Esophagus (tissue), 2 donors: ENCODE results near the gene ATL2. TPM values are rescaled to one million over a fixed set of nuclear protein-coding genes. Genes with fewer than 3 reads are reported as not detected.
A peak's percentile ranks its signal among the peaks of the same experiment; 100 is the strongest.
"Not testable (repeated sequence)": the region's sequence is repeated elsewhere in the genome, so short reads cannot be mapped to it uniquely, and the experiment has no call there.

ENCODE experiments used
- H3K27ac ChIP-seq, 2 donors: one replicate each; pipeline ENCODE4 v1.5.1; 2013; ENCODE audit warnings: low read depth in 2 of 2, mild to moderate bottlenecking in 2 of 2, inconsistent platforms in 1 of 2, low read length in 1 of 2, moderate library complexity in 1 of 2
- H3K27me3 ChIP-seq, 2 donors: one replicate each; pipeline ENCODE4 v1.6.1; 2013; ENCODE audit warnings: low read length in 2 of 2, control low read depth in 1 of 2, mild to moderate bottlenecking in 1 of 2; ENCODE audit not compliant: insufficient read depth in 2 of 2, control insufficient read depth in 1 of 2
- H3K36me3 ChIP-seq, 2 donors: one replicate each; pipeline ENCODE4 v1.6.1; 2013; ENCODE audit warnings: low read length in 1 of 2; ENCODE audit not compliant: control insufficient read depth in 2 of 2, insufficient read depth in 2 of 2
- H3K4me1 ChIP-seq, 2 donors: one replicate each; pipeline ENCODE4 v1.6.1; 2013; ENCODE audit warnings: low read length in 1 of 2; ENCODE audit not compliant: control insufficient read depth in 2 of 2, insufficient read depth in 2 of 2
- H3K4me3 ChIP-seq, 2 donors: one replicate each; pipeline ENCODE4 v1.5.1; 2013; ENCODE audit warnings: low read length in 2 of 2, mild to moderate bottlenecking in 2 of 2, low read depth in 1 of 2, moderate library complexity in 1 of 2
- H3K9me3 ChIP-seq, 2 donors: one replicate each; pipeline ENCODE4 v1.6.1; 2013; ENCODE audit warnings: mild to moderate bottlenecking in 2 of 2, low read depth in 1 of 2, low read length in 1 of 2, moderate library complexity in 1 of 2; ENCODE audit not compliant: control insufficient read depth in 2 of 2, insufficient read depth in 1 of 2
- WGBS, 2 donors: extraction: QIAGEN DNeasy Blood & Tissue Kit; methylation state at CpG; one replicate each; pipeline ENCODE4 v1.1.7; 2013; 5-methylcytosine and 5-hydroxymethylcytosine counted together
- polyA plus RNA-seq, 2 donors: library from polyadenylated mRNA; stranded (reverse); fragments of 200-250 nt; gene quantifications; one replicate each; pipeline ENCODE4 v1.2.3, GENCODE V29; 2013
- donor health status: healthy with polysubstance abuse.
- donor health status: Bipolar disorder and iron deficiency.

Gene ATL2
- polyA plus RNA-seq, 2 donors: 27.9 to 41.7 TPM

DNA sequence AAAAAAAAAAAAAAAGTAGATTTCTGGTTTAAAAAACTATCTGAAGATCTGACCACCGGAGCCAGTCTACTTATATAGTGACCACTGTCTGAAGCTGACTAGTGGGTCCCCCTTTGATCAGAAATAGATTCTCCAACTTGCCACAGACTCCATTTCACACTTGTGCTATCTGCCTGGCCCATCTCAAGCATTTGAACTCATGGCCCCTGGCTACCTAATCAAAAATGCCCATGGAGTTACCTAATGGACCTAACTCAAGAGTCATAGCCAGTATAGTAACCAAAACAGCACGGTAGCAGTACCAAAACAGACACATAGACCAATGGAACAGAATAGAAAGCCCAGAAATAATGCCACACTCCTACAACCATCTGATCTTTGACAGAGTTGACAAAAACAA is 17.0 kb upstream of the ATL2 start:
- Histone ChIP-seq H3K4me3 (no peak overlapping the region), H3K9me3 (no peaks in the 10 kb centered on the region), H3K27me3 (no peaks in the 10 kb centered on the region), H3K27ac (no peak overlapping the region), H3K4me1 (no peaks in the 10 kb centered on the region), H3K36me3 (no peaks in the 10 kb centered on the region)
- WGBS, 2 donors: 93 to 97% methylated on average over 2 of the region's 2 CpGs

DNA sequence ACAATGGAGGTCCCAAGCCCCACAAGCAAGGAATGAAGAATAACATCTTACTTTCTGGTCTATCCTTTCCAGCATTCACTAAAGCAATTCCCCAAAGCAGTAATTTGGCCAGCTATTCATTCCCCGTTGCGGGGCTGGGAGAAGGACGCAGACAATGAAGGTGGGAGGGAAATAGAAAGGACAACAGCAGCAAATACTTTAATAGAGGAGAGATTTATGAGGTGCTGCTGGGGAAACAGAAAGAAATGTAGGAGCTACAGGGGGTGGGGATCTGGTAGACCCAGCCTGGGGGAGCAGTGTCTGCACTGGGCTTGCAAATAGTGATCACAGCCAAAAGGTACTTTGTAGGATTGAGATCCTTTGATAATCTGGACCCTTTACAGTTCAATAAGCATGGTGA is 13.9 kb upstream of the ATL2 start:
- Histone ChIP-seq H3K4me3 (no peak overlapping the region), H3K27ac (no peak overlapping the region), H3K9me3 (no peaks in the 10 kb centered on the region), H3K36me3 (no peaks in the 10 kb centered on the region), H3K27me3 (no peaks in the 10 kb centered on the region), H3K4me1 (no peaks in the 10 kb centered on the region)
- 82 to 93% methylated on average over 3 of the region's 3 CpGs for WGBS, 2 donors

DNA sequence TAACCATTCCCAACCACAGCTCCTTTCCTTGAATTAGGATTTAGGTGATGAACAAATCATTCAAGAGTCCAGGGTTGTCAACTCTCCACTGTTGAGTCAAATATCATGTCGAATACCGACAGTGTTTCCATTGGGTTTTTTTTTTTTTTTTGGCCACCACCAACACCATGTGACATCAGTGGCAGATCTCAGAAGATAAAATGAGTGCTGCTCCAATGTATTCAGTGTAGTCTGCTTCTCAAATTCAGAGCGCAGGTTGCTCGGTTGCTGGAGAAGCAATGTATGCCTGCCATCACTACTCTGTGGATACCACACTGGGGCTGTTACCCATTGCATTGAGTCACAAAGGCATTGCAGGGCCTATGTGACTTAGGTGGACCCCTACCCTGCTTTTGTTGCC is 10.8 kb upstream of the ATL2 start:
- Histone ChIP-seq H3K36me3 (no peaks in the 10 kb centered on the region), H3K27ac (peak overlapping the region in 1 of 2 donors; percentile 16), H3K9me3 (no peaks in the 10 kb centered on the region), H3K4me1 (no peaks in the 10 kb centered on the region), H3K4me3 (no peak overlapping the region), H3K27me3 (no peaks in the 10 kb centered on the region)
- WGBS, 2 donors: 83 to 89% methylated on average over 4 of the region's 4 CpGs

DNA sequence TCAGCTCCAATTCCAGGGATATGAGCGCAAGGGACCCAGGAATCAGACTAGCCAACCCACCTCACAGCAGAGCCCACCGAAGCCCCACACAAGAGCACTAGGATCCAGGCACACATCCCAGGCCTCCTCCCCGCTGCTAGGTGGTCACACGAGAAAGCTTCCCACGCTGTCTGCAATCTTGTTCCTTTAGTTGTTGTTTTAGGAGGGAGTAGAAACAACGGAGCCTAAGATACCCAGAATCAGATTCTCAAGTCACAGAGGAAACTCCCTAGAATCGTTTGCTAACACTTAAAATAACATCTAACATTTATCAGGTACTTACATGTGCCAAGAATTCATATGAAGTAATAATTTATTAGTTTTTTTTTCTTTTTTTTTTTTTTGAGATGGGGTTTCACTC is 9.7 kb upstream of the ATL2 start:
- 79 to 81% methylated on average over 7 of the region's 7 CpGs for WGBS, 2 donors
- Histone ChIP-seq H3K27ac (no peak overlapping the region), H3K27me3 (no peaks in the 10 kb centered on the region), H3K4me1 (no peaks in the 10 kb centered on the region), H3K4me3 (no peak overlapping the region), H3K9me3 (no peaks in the 10 kb centered on the region), H3K36me3 (no peaks in the 10 kb centered on the region)

DNA sequence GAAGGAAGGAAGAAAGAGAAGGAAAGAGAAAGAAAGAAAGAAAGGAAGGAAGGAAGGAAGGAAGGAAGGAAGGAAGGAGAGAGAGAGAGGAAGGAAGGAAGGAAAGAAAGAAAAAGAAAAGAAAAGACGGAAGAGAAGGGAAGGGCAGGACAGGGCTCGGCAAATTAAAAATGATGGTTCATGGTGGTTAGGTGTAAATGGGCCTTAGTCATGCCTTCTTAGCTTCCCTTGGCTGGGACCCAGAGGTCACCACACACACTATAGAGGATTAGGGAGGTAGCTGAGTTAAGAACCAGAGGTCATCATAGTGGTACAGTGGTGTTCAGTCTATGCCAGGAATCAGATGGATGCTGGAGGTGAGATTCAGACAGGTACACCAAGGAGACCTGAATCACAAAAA is 9.3 kb upstream of the ATL2 start:
- Histone ChIP-seq H3K27ac (no peak overlapping the region), H3K27me3 (no peaks in the 10 kb centered on the region), H3K4me3 (no peak overlapping the region), H3K4me1 (no peaks in the 10 kb centered on the region), H3K36me3 (no peaks in the 10 kb centered on the region), H3K9me3 (no peaks in the 10 kb centered on the region)
- WGBS, 2 donors: 63 to 82% methylated on average over 2 of the region's 2 CpGs

DNA sequence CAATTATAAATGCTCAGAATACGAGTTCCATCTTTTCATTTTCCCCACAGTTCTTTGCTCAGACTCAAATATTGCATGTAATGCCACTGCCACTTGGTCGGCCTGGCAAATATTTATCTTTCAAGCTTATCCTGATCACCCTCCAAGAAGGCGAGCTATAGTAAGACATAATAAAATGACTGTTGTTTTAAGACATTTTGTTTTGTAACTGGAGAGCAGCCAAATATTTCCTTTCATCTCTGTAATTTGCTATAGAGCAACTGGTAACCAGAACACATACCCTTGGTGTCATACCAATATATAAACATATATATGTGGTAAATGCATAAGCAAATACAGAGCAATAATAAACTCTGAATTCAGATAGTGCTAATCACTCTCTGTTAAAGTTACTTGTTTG is 7.3 kb upstream of the ATL2 start:
- H3K4me3 ChIP-seq: no peak overlapping the region
- H3K36me3 ChIP-seq: no peaks in the 10 kb centered on the region
- H3K27me3 ChIP-seq: no peaks in the 10 kb centered on the region
- no peak overlapping the region for H3K27ac ChIP-seq
- no peaks in the 10 kb centered on the region for H3K9me3 ChIP-seq
- 51 to 54% methylated on average over 3 of the region's 3 CpGs for WGBS, 2 donors
- no peaks in the 10 kb centered on the region for H3K4me1 ChIP-seq

DNA sequence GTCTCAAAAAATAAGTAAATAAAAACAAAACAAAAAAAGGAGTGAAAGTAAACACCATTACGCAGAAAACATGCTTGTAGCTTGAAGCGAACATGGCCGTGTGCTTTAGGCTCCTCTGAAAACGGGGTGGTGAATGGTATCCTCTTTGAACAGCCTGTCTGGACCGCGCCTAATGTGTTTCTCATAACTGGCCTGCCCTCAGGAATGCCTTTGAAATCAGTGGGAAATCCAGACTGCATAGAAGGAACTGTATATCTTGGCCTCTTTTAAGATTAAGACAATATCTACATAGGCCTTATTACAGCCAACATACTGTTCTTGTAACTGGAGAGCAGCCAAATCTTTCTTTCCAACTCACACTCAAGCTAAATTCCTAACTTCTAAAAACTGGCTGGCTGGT is 6.7 kb upstream of the ATL2 start:
- 61 to 84% methylated on average over 6 of the region's 6 CpGs for WGBS, 2 donors
- not testable (repeated sequence) for H3K9me3 ChIP-seq, H3K4me3 ChIP-seq, H3K27me3 ChIP-seq, H3K36me3 ChIP-seq, H3K27ac ChIP-seq, H3K4me1 ChIP-seq

DNA sequence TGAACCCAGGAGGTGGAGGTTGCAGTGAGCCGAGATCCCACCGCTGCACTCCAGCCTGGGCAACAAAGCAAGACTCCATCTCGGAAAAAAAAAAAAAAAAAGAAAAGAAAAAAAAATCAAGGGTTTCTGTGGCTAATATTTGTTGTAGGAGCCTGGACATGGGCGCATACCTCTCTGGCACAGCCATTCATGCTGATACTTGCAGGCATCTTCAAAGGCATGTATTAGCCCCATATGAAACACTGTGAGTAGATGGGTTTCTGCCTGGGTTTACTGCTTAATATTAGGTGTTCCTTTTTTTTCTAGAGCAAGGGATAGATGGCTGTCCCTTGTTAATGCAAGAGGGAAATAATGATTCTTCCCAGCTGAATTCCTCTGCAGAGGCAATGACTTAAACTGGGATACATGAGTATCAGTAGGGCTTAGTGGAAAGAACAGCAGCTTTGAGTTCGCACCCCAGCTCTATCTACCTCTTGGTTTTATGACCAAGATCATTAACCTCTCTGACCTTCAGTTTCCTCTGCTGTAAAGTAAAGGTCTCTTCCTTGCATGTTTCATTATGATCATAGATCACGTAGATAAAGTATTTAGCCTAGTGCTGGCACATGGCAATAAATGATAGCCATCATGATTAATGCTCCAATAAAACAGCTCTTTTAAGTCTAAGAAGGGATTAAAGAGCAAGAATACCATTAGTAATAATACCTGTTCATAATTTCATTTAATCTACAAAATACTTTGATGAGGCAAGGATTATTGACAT is 4.5 kb upstream of the ATL2 start:
- H3K9me3 ChIP-seq: no peaks in the 10 kb centered on the region
- no peaks in the 10 kb centered on the region for H3K27me3 ChIP-seq
- no peak overlapping the region for H3K4me3 ChIP-seq
- WGBS, 2 donors: 78 to 80% methylated on average over 6 of the region's 6 CpGs
- no peaks in the 10 kb centered on the region for H3K4me1 ChIP-seq
- no peak overlapping the region for H3K27ac ChIP-seq
- no peaks in the 10 kb centered on the region for H3K36me3 ChIP-seq

DNA sequence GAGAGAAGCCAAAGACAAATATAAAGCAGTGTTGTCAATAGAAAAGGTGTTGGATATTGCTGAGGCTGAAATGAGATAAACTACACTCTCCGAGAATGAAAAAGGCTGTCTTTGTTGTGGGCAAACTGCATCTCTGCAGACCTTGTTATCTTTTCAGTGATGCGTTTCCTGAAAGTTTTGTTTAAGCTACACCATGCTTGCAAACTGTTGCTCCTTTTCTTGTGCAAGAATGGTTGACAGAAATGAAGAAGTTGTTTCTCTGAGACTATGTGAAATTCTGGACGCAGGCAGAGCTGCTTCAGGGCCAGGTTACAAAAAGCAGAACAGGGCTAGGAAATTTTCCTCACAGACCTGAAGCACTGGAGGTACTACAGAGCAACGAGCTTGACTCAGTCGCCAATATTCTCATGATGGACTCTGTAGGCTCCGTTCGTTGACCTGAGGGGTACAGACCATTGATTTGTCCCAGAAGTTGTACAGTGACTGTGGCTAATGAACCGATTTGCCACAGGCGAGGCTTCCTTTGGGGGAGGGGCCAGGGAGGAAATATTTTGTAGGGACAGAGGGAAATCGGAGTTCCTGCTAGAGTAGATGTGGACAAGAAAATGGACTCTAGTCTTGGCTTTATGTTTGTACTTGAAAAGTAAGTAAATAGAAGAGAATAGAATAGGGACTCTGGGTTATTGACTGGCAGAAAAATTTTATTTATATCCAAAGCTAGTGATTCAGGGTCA is 3.5 kb upstream of the ATL2 start:
- H3K27me3 ChIP-seq: no peaks in the 10 kb centered on the region
- no peak overlapping the region for H3K27ac ChIP-seq
- H3K9me3 ChIP-seq: no peaks in the 10 kb centered on the region
- H3K36me3 ChIP-seq: no peaks in the 10 kb centered on the region
- H3K4me3 ChIP-seq: no peak overlapping the region
- H3K4me1 ChIP-seq: no peaks in the 10 kb centered on the region
- 72 to 73% methylated on average over 10 of the region's 10 CpGs for WGBS, 2 donors
